H9 (cell line): ENCODE results near the gene PPP3CA. TPM values are rescaled to one million over a fixed set of nuclear protein-coding genes. Genes with fewer than 3 reads are reported as not detected.

Source experiments
- DNase-seq: peaks from one replicate; pipeline ENCODE4 v3.0.0-alpha.2; 2017
- H2AFZ ChIP-seq: one replicate; pipeline ENCODE4 v1.6.1; 2013; ENCODE audit warnings: mild to moderate bottlenecking, low read length, control low read depth, moderate library complexity
- H2AK5ac ChIP-seq: 2 replicates; pipeline ENCODE4 v1.6.1; 2013; ENCODE audit warnings: low read length, control low read depth, mixed read lengths; ENCODE audit not compliant: insufficient read length
- H2BK120ac ChIP-seq: one replicate; pipeline ENCODE4 v1.6.1; 2013; ENCODE audit warnings: low read depth, mild to moderate bottlenecking, low read length, control low read depth, inconsistent platforms; ENCODE audit not compliant: poor library complexity, severe bottlenecking
- H2BK12ac ChIP-seq: 2 replicates; pipeline ENCODE4 v1.6.1; 2013; ENCODE audit warnings: low read length, control low read depth, mixed read lengths, low read depth; ENCODE audit not compliant: insufficient read length
- H2BK15ac ChIP-seq: 2 replicates; pipeline ENCODE4 v1.6.1; 2013; ENCODE audit warnings: low read depth, low read length, control low read depth
- H2BK20ac ChIP-seq: one replicate; pipeline ENCODE4 v1.6.1; 2013; ENCODE audit warnings: low read depth, mild to moderate bottlenecking, low read length, control low read depth, inconsistent platforms; ENCODE audit not compliant: poor library complexity, severe bottlenecking
- H2BK5ac ChIP-seq: 2 replicates; pipeline ENCODE4 v1.6.1; 2013; ENCODE audit warnings: low read length, control low read depth, mixed read lengths; ENCODE audit not compliant: insufficient read length
- H3K14ac ChIP-seq: 2 replicates; pipeline ENCODE4 v1.6.1; 2013; ENCODE audit warnings: low read length, control low read depth; ENCODE audit not compliant: insufficient read depth
- H3K18ac ChIP-seq: 2 replicates; pipeline ENCODE4 v1.6.1; 2013; ENCODE audit warnings: low read depth, mild to moderate bottlenecking, mixed read lengths, low read length, control low read depth; ENCODE audit not compliant: insufficient read length
- H3K23ac ChIP-seq: 2 replicates; pipeline ENCODE4 v1.6.1; 2013; ENCODE audit warnings: low read length, control low read depth, mixed read lengths, low read depth; ENCODE audit not compliant: insufficient read length
- H3K23me2 ChIP-seq: 2 replicates; pipeline ENCODE4 v1.6.1; 2013; ENCODE audit warnings: low read depth, mild to moderate bottlenecking, mixed read lengths, low read length, control low read depth; ENCODE audit not compliant: insufficient read length, poor library complexity, severe bottlenecking
- H3K27ac ChIP-seq: 2 replicates; pipeline ENCODE4 v1.5.1; 2013; ENCODE audit warnings: low read length, control low read depth, mixed read lengths, low read depth; ENCODE audit not compliant: insufficient read length
- H3K27me3 ChIP-seq: 2 replicates; pipeline ENCODE4 v1.6.1; 2013; ENCODE audit warnings: low read length, control low read depth, inconsistent platforms; ENCODE audit not compliant: insufficient read depth
- H3K4ac ChIP-seq: 2 replicates; pipeline ENCODE4 v1.6.1; 2013; ENCODE audit warnings: low read depth, mild to moderate bottlenecking, control low read depth, inconsistent platforms, low read length, moderate library complexity
- H3K4me1 ChIP-seq: 2 replicates; pipeline ENCODE4 v1.6.1; 2013; ENCODE audit warnings: low read length, control low read depth, inconsistent platforms; ENCODE audit not compliant: insufficient read depth
- H3K4me2 ChIP-seq: 2 replicates; pipeline ENCODE4 v1.6.1; 2013; ENCODE audit warnings: low read length, control low read depth, mixed read lengths; ENCODE audit not compliant: insufficient read length, insufficient read depth
- H3K56ac ChIP-seq: 2 replicates; pipeline ENCODE4 v1.6.1; 2013; ENCODE audit warnings: low read depth, mild to moderate bottlenecking, mixed read lengths, low read length, control low read depth; ENCODE audit not compliant: insufficient read length
- H3K79me1 ChIP-seq: 2 replicates; pipeline ENCODE4 v1.6.1; 2013; ENCODE audit warnings: low read depth, mild to moderate bottlenecking, moderate library complexity, low read length, control low read depth, inconsistent platforms; ENCODE audit not compliant: insufficient read depth, poor library complexity, severe bottlenecking
- H3K79me2 ChIP-seq: 2 replicates; pipeline ENCODE4 v1.6.1; 2013; ENCODE audit warnings: low read length, control low read depth, inconsistent platforms; ENCODE audit not compliant: insufficient read depth
- H3K9ac ChIP-seq: 2 replicates; pipeline ENCODE4 v1.6.1; 2013; ENCODE audit warnings: low read length, control low read depth, mixed read lengths; ENCODE audit not compliant: insufficient read length; ENCODE audit errors: extremely low read depth
- H3K9me3 ChIP-seq: one replicate; pipeline ENCODE4 v1.6.1; 2013; ENCODE audit warnings: low read depth, low read length, inconsistent platforms; ENCODE audit not compliant: control insufficient read depth
- H3T11ph ChIP-seq: one replicate; pipeline ENCODE4 v1.6.1; 2013; ENCODE audit warnings: mild to moderate bottlenecking, low read length, control low read depth, inconsistent platforms
- H4K20me1 ChIP-seq: one replicate; pipeline ENCODE4 v1.6.1; 2013; ENCODE audit not compliant: control insufficient read depth, insufficient read length, insufficient read depth
- H4K5ac ChIP-seq: 2 replicates; pipeline ENCODE4 v1.6.1; 2013; ENCODE audit warnings: low read depth, mild to moderate bottlenecking, mixed read lengths, low read length, control low read depth; ENCODE audit not compliant: insufficient read length
- H4K8ac ChIP-seq: replicated peaks from 2 replicates; pipeline ENCODE4 v1.6.1; 2013; ENCODE audit warnings: low read length, control low read depth, mixed read lengths, low read depth; ENCODE audit not compliant: insufficient read length
- H4K91ac ChIP-seq: 2 replicates; pipeline ENCODE4 v1.6.1; 2013; ENCODE audit warnings: low read depth, mild to moderate bottlenecking, moderate library complexity, mixed read lengths, low read length, control low read depth; ENCODE audit not compliant: insufficient read length
- H3K27ac Mint-ChIP-seq, 3 experiments: 2 replicates in 2 of 3; 3 replicates in 1 of 3; pipeline ENCODE4 v1.8.0; 2020 to 2021; ENCODE audit warnings: mixed read lengths in 3 of 3, mild to moderate bottlenecking in 1 of 3, moderate library complexity in 1 of 3
- H3K27me3 Mint-ChIP-seq: 2 replicates; pipeline ENCODE4 v1.8.0; 2021; ENCODE audit warnings: low read depth, mild to moderate bottlenecking, moderate library complexity, mixed read lengths
- H3K36me3 Mint-ChIP-seq, 3 experiments: 2 replicates in 2 of 3; 3 replicates in 1 of 3; pipeline ENCODE4 v1.8.0; 2020 to 2021; ENCODE audit warnings: low read depth in 3 of 3, mixed read lengths in 3 of 3; ENCODE audit not compliant: insufficient read depth in 1 of 3
- H3K4me1 Mint-ChIP-seq, 2 experiments: 2 replicates each; pipeline ENCODE4 v1.8.0; 2020; ENCODE audit warnings: mixed read lengths in 2 of 2
- H3K4me3 Mint-ChIP-seq, 2 experiments: 2 replicates in 1 of 2; 3 replicates in 1 of 2; pipeline ENCODE4 v1.8.0; 2020 to 2021; ENCODE audit warnings: mild to moderate bottlenecking in 2 of 2, mixed read lengths in 2 of 2, moderate library complexity in 1 of 2
- H3K9me3 Mint-ChIP-seq, 2 experiments: 2 replicates in 1 of 2; 3 replicates in 1 of 2; pipeline ENCODE4 v1.8.0; 2020; ENCODE audit warnings: mild to moderate bottlenecking in 2 of 2, mixed read lengths in 2 of 2, moderate library complexity in 1 of 2
- WGBS: extraction: QIAGEN DNeasy Blood & Tissue Kit; methylation state at CpG from one replicate; pipeline ENCODE4 v1.1.7; 2013; ENCODE audit warnings: missing lambda C conversion rate, low lambda C conversion rate, mixed read lengths; ENCODE audit not compliant: insufficient read length; ENCODE audit errors: extremely low coverage; 5-methylcytosine and 5-hydroxymethylcytosine counted together
- total RNA-seq: library from RNA; stranded (reverse); gene quantifications from 2 replicates; pipeline ENCODE4 v1.2.1, GENCODE V29; 2021
- TF ChIP-seq, protein P1 (sequence below): fragments of 200-600 bp; sonication (generic); conservative IDR thresholded peaks from 3 replicates; pipeline ENCODE4 v1.8.0; 2021; ENCODE audit warnings: antibody characterized with exemption, mild to moderate bottlenecking

The PPP3CA gene
- total RNA-seq, 1 experiment from 2014 or later: 16.8 TPM

DNA sequence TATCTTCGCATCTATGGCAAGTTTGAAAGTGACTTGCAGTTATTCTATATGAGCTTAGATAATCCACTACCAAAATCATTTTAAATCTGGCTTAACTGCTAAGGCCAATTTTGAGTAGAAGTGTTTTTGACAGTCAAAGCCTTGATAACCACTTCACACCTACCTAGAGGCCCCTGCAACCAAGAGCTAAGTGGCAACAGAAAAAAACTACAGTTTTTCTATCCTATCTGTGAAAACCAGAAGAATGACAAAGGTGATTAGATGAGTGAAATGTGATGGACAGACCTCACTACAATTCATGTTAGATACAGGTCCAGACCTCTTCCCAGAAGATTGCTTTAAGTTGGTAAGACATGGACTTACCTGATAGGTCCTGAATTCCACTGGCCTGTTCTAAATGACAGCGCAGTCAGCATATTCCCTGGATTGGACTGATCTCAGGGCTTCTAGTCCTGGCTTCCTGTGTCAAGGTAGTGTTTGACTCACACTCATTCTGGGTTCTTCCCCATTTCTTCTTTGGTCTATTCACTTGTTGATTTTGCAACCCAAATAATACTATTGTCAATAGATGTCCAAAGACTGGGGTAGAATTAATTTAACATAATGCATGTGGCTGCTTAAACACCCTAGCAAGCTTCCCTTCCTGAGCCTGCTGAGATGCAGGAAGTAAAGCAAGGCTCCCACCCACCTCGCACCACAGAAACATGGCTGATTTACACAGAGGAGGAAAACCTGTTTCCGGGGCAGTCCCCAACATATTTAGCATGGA, 65.1 kb downstream of the PPP3CA start:
- H3K4me2 ChIP-seq: peak overlapping the region; percentile 24
- no peak overlapping the region for H2BK15ac ChIP-seq
- no peak overlapping the region for H3K23ac ChIP-seq
- H3K79me2 ChIP-seq: peaks cover 3% of the 10 kb centered on the region; the same call in 1 of the 2 replicates
- H4K20me1 ChIP-seq: no peaks in the 10 kb centered on the region
- TF ChIP-seq, protein P1, sequence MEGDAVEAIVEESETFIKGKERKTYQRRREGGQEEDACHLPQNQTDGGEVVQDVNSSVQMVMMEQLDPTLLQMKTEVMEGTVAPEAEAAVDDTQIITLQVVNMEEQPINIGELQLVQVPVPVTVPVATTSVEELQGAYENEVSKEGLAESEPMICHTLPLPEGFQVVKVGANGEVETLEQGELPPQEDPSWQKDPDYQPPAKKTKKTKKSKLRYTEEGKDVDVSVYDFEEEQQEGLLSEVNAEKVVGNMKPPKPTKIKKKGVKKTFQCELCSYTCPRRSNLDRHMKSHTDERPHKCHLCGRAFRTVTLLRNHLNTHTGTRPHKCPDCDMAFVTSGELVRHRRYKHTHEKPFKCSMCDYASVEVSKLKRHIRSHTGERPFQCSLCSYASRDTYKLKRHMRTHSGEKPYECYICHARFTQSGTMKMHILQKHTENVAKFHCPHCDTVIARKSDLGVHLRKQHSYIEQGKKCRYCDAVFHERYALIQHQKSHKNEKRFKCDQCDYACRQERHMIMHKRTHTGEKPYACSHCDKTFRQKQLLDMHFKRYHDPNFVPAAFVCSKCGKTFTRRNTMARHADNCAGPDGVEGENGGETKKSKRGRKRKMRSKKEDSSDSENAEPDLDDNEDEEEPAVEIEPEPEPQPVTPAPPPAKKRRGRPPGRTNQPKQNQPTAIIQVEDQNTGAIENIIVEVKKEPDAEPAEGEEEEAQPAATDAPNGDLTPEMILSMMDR: no peak
- no peak overlapping the region for H3K14ac ChIP-seq
- no peak overlapping the region for H3K9ac ChIP-seq
- no peaks in the 10 kb centered on the region for H3K79me1 ChIP-seq
- no peak overlapping the region for H4K5ac ChIP-seq
- no peak overlapping the region for H2AFZ ChIP-seq
- WGBS: no CpG with 5 or more reads among the region's 4 CpGs
- H3K9me3 ChIP-seq: no peaks in the 10 kb centered on the region
- H3K27me3 ChIP-seq: no peaks in the 10 kb centered on the region
- no peak overlapping the region for H2BK20ac ChIP-seq
- peaks cover 16% of the 10 kb centered on the region for H3K4me1 ChIP-seq
- Mint-ChIP-seq H3K27ac (peak overlapping the region in 2 of 3 experiments; percentile 32 to 97; a peak in 4 of 7 replicates), H3K36me3 (no peaks in the 10 kb centered on the region; a peak in 1 of 7 replicates), H3K4me1 (peaks cover 49 to 70% of the 10 kb centered on the region in 2 experiments), H3K9me3 (no peaks in the 10 kb centered on the region), H3K4me3 (0 out of 5 replicates have a peak overlapping the region, but pooled peaks of 1 of the 2 experiments have one; percentile 3), H3K27me3 (no peaks in the 10 kb centered on the region)
- H3K23me2 ChIP-seq: no peaks in the 10 kb centered on the region
- H3K4ac ChIP-seq: no peak overlapping the region
- H3K56ac ChIP-seq: no peak overlapping the region
- H3K27ac ChIP-seq: peak overlapping the region; percentile 35
- no peak overlapping the region for H3K18ac ChIP-seq
- no peak overlapping the region for H2BK12ac ChIP-seq
- DNase-seq: peak; percentile 38
- H4K91ac ChIP-seq: no peak overlapping the region
- no peak overlapping the region for H2BK5ac ChIP-seq
- no peak overlapping the region for H2BK120ac ChIP-seq
- H4K8ac ChIP-seq: no peak overlapping the region
- H2AK5ac ChIP-seq: no peak overlapping the region
- no peak overlapping the region for H3T11ph ChIP-seq
